ENCODE measurements around the gene HNMT.

DNA sequence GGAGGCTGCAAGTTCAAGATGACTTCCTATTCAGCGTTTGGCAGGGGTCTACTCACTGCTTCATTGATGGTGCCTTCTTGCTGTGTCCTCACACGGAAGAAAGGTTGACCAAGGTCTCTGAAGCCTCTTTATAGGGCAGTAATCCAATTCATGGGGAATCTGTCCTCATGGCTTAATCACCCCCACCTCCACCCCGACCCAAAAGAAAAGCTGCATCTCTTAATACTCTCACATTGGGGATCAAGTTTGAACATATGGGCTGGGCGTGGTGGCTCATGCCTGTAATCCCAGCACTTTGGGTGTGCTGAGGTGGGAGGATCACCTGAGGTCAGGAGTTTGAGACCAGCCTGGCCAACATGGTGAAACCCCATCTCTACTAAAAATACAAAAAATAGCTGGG, 36.4 kb upstream of the HNMT start:
- TF ChIP-seq, protein P1, sequence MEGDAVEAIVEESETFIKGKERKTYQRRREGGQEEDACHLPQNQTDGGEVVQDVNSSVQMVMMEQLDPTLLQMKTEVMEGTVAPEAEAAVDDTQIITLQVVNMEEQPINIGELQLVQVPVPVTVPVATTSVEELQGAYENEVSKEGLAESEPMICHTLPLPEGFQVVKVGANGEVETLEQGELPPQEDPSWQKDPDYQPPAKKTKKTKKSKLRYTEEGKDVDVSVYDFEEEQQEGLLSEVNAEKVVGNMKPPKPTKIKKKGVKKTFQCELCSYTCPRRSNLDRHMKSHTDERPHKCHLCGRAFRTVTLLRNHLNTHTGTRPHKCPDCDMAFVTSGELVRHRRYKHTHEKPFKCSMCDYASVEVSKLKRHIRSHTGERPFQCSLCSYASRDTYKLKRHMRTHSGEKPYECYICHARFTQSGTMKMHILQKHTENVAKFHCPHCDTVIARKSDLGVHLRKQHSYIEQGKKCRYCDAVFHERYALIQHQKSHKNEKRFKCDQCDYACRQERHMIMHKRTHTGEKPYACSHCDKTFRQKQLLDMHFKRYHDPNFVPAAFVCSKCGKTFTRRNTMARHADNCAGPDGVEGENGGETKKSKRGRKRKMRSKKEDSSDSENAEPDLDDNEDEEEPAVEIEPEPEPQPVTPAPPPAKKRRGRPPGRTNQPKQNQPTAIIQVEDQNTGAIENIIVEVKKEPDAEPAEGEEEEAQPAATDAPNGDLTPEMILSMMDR (IDR thresholded peaks at IDR 0.05), result no peak
- TF ChIP-seq ZFX (IDR thresholded peaks at IDR 0.05; ENCODE audit: borderline replicate concordance), result no peak

Data from 22Rv1 (cell line).